Medulla oblongata (tissue), 1 donor: Measurements from ENCODE around the gene KCNA1.

Experiments used
- DNase-seq: peaks from one replicate; pipeline ENCODE4 v3.0.0-alpha.2; 2015; ENCODE audit errors: extremely low spot score

Gene KCNA1

GRCh38 chr12:4960547-4960946 lies 50.8 kb downstream of the KCNA1 start:
- DNase-seq = no peak

- no peak for DNase-seq
These were observed 51.6 kb downstream of the KCNA1 start for GRCh38 chr12:4961311-4961710.

- no peak for DNase-seq
These were observed 53.1 kb downstream of the KCNA1 start for GRCh38 chr12:4962539-4963486.
